Measurements from ENCODE around the gene PDE11A.

GRCh38 chr2:177908824-177909223 is 163.8 kb downstream of the PDE11A start:
- TF ChIP-seq CTCF (IDR thresholded peaks at IDR 0.05) (no peak), CHD2 (IDR thresholded peaks at IDR 0.05; ENCODE audit: low read length, partially characterized antibody) (no peak), POLR2A (IDR thresholded peaks at IDR 0.05; ENCODE audit: low read length) (no peak), ZNF302 (CRISPR knock-in tag; IDR thresholded peaks at IDR 0.05) (no peak), CEBPB (IDR thresholded peaks at IDR 0.05) (no peak), HOXA7 (CRISPR knock-in tag; IDR thresholded peaks at IDR 0.05) (no peak), EP300 (IDR thresholded peaks at IDR 0.05) (no peak), HES2 (IDR thresholded peaks at IDR 0.05) (no peak), ESRRA (IDR thresholded peaks at IDR 0.05; ENCODE audit: borderline replicate concordance, low read length) (no peak), KDM1A (IDR thresholded peaks at IDR 0.05; ENCODE audit: low read depth) (no peak), KDM5A (IDR thresholded peaks at IDR 0.05) (no peak)

Measured in A549 (cell line).